ENCODE measurements around the gene TMSB10.
"Not testable (repeated sequence)": the region's sequence is repeated elsewhere in the genome, so short reads cannot be mapped to it uniquely, and the experiment has no call there.

TMSB10 gene

GRCh38 chr2:84914334-84914733 lies 8.9 kb downstream of the TMSB10 start:
- no peak for DNase-seq (ENCODE audit: low read depth)
- no peak overlapping the region for H3K4me3 ChIP-seq (ENCODE audit: low read length)
- no peak for TF ChIP-seq CTCF (conservative IDR thresholded peaks at IDR 0.05; ENCODE audit: low read depth, low read length)

GRCh38 chr2:84915675-84916074 lies 10.2 kb downstream of the TMSB10 start:
- H3K4me3 ChIP-seq (ENCODE audit: low read length); DNase-seq (ENCODE audit: low read depth): not testable (repeated sequence)

GRCh38 chr2:84917821-84918220 lies 12.4 kb downstream of the TMSB10 start:
- H3K4me3 ChIP-seq (ENCODE audit: low read length); DNase-seq (ENCODE audit: low read depth): not testable (repeated sequence)

- no peak overlapping the region for H3K4me3 ChIP-seq (ENCODE audit: low read length)
- no peak for TF ChIP-seq CTCF (conservative IDR thresholded peaks at IDR 0.05; ENCODE audit: low read depth, low read length)
- DNase-seq (ENCODE audit: low read depth) = no peak
These were observed 13.0 kb downstream of the TMSB10 start for GRCh38 chr2:84918430-84918829.

- peak; percentile 79 for DNase-seq (ENCODE audit: low read depth)
- TF ChIP-seq CTCF (conservative IDR thresholded peaks at IDR 0.05; ENCODE audit: low read depth, low read length) = no peak
These were observed 14.6 kb downstream of the TMSB10 start for GRCh38 chr2:84919885-84920580.

GRCh38 chr2:84923009-84923408 lies 17.6 kb downstream of the TMSB10 start:
- DNase-seq (ENCODE audit: low read depth) = no peak
- no peak for TF ChIP-seq CTCF (conservative IDR thresholded peaks at IDR 0.05; ENCODE audit: low read depth, low read length)
- H3K4me3 ChIP-seq (ENCODE audit: low read length) = no peak overlapping the region

More at GRCh38 chr2:84919885-84920580, 14.6 kb downstream of the TMSB10 start:
- peak overlapping the region; percentile 5 for H3K4me3 ChIP-seq (ENCODE audit: low read length)

GRCh38 chr2:84924173-84925106 lies 19.0 kb downstream of the TMSB10 start:
- no peak for DNase-seq (ENCODE audit: low read depth)
- no peak for TF ChIP-seq CTCF (conservative IDR thresholded peaks at IDR 0.05; ENCODE audit: low read depth, low read length)
- H3K4me3 ChIP-seq (ENCODE audit: low read length) = no peak overlapping the region

- DNase-seq (ENCODE audit: low read depth) = no peak
- H3K4me3 ChIP-seq (ENCODE audit: low read length) = no peak overlapping the region
- TF ChIP-seq CTCF (conservative IDR thresholded peaks at IDR 0.05; ENCODE audit: low read depth, low read length) = no peak
These were observed 19.9 kb downstream of the TMSB10 start for GRCh38 chr2:84925336-84925723.

Measured in retinal pigment epithelial cell (primary cell).